ENCODE data around the gene TCN1.

The TCN1 gene

GRCh38 chr11:59807047-59807610 lies 59.2 kb downstream of the TCN1 start:
- no peak for DNase-seq (ENCODE audit: low spot score)

- no peak for DNase-seq (ENCODE audit: low spot score)
These were observed 62.2 kb downstream of the TCN1 start for GRCh38 chr11:59804061-59804460.

Measured in RKO (cell line).